Fibroblast of the aortic adventitia (primary cell): Measurements from ENCODE around the gene RFC3. TPM values are rescaled to one million over a fixed set of nuclear protein-coding genes. Genes with fewer than 3 reads are reported as not detected.

Source experiments
- DNase-seq: peaks from one replicate; pipeline ENCODE4 v3.0.0-alpha.2; 2010; ENCODE audit warnings: low read depth
- H3K4me3 ChIP-seq: 2 replicates; pipeline ENCODE4 v1.5.1; 2011; ENCODE audit warnings: low read depth, mild to moderate bottlenecking, control low read depth, low read length, moderate library complexity
- total RNA-seq: library from RNA; depleted of rRNA; stranded (reverse); fragments of >200 nt; gene quantifications from 2 replicates; pipeline ENCODE4 v1.2.3, GENCODE V29; 2012; ENCODE audit warnings: low replicate concordance
- TF ChIP-seq, protein P1 (sequence below): IDR thresholded peaks from 2 replicates; pipeline ENCODE4 v1.5.1; 2011; ENCODE audit warnings: mild to moderate bottlenecking, low read length, control low read depth, inconsistent platforms; ENCODE audit not compliant: insufficient read depth

The RFC3 gene
- total RNA-seq, 1 donor: 38.9 TPM

DNA sequence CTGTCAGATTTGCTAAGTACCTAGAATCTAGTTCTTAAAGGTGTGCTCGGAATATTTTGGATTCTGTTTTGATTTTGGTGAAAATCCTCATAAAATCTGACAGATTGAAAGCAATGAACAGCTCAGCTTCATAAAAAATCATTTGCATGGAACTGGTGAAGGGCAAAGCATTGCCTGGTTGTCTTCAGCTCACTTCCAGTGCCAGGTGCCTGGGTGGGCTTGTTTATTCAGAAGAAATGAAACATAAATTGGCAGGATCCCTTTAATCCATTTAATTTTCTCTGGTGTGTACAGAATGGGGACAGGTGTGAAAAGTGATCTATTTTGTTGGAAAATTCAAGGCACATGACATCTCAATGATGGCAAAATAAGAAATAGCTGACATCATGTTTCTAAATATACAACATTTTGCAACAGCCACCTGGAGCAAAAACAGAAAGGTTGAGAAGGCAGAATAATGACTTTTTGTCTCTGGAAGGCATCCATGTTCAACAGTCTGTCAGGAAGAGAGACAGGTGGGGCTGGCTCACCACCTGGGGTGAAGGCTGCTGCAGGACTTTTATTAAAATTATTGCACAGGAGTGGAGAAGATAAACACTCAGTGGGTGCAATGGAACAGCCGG, 52.2 kb downstream of the RFC3 start:
- H3K4me3 ChIP-seq: no peak overlapping the region
- TF ChIP-seq, protein P1, sequence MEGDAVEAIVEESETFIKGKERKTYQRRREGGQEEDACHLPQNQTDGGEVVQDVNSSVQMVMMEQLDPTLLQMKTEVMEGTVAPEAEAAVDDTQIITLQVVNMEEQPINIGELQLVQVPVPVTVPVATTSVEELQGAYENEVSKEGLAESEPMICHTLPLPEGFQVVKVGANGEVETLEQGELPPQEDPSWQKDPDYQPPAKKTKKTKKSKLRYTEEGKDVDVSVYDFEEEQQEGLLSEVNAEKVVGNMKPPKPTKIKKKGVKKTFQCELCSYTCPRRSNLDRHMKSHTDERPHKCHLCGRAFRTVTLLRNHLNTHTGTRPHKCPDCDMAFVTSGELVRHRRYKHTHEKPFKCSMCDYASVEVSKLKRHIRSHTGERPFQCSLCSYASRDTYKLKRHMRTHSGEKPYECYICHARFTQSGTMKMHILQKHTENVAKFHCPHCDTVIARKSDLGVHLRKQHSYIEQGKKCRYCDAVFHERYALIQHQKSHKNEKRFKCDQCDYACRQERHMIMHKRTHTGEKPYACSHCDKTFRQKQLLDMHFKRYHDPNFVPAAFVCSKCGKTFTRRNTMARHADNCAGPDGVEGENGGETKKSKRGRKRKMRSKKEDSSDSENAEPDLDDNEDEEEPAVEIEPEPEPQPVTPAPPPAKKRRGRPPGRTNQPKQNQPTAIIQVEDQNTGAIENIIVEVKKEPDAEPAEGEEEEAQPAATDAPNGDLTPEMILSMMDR: no peak
- DNase-seq: no peak

DNA sequence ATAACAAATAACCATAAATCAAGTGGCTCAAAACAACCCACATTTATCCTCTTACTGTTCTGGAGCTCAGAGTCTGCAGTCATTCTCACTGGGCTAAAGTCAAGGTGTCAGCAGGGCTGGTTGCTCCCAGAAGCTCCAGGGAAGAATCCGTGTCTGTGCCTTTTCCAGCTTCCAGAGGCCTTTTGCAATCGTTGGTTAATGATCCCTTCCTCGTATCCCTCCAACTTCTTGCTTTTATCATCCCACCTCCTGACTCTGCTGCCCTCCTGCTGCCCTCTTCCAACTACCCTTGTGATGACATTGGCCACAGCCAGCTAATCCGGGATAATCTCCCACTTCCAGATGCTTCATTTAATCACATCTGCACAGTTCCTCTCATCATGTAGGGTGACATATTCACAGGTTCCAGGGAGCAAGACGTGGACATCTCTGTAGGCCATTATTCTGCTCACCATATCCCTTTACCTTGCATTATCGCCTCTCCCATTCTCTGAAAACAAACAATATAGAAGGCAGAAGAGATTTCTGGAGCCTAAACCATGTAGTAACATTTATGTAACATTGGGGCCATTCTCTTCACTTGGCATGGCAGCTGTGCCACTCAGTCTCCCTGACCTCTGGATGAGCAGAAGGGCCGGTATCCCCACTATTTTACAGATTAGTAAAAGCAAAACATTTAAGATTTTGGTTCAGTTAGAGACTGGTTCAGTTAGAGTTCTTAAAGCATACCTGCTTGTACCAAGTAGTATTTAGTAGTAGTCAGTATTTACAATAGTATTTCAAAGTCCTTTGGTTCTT, 53.5 kb downstream of the RFC3 start:
- H3K4me3 ChIP-seq: no peak overlapping the region
- DNase-seq: no peak
- TF ChIP-seq, protein P1: no peak

DNA sequence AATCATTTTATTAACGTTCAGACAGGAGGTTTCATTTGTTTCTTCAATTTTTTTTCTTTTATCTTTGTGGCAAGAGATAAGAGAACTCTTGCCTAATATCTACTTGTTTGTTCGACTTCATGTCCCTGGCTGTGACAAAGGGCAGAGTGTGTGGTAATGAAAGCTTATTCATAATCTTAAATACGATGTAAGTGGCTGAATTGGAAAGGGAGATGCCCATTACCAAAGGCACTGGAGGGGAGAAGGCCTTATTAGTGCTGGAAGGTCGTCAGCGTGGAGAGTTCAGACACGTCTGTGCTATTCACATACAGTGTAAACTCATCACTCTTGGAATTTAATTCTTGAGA, 54.0 kb downstream of the RFC3 start:
- DNase-seq: peak; percentile 11
- TF ChIP-seq, protein P1: no peak
- no peak overlapping the region for H3K4me3 ChIP-seq

DNA sequence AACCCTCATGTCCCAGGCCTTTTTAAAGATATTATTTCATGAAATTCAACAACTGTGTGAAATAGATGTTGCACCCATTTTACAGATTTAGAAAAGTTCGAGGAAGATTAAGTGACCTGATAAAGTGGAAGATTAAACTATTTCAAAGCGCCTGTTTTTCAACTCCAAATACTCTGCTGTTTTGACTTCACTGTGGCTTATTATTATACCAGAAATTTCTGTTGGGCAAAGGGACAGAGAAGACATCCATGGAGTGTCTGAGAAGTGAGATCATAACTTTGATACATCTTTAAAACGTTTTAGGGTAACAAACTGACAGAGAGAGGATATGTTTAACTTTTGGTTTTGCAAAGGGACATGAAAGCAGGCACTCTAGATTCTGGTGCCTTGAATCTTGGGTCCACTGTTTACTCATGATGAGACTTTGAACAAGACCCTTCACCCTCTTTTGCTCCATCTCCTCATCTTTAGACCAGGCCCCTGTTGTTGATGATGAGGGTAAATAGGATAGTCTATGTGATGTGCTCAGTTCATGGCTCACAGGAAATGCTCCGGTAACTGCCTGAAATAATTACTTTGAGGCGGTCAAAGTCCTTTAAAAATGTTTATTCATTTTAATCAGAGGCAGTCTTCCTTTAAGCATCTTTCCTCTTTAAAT, 55.4 kb downstream of the RFC3 start:
- DNase-seq: no peak
- no peak overlapping the region for H3K4me3 ChIP-seq
- TF ChIP-seq, protein P1: no peak

DNA sequence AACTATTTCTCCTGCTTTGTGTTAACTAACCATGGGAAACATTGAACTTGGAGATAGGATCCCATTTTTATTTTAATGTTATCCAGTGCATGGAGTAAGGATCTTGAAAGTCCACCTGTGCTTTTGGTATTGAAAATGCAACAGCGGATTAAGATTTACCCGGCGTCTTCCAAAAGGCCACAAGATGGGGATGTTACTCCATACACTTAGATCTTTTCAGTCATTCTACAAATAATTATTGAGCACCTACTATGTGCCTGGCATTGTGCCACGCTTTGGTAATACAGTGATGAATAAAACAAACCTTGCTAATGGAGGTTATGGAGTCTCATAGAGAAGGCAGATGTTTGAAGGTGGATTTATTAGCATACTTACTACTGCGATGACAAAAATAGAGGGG, 56.9 kb downstream of the RFC3 start:
- no peak for DNase-seq
- TF ChIP-seq, protein P1: peak; percentile 10
- H3K4me3 ChIP-seq: no peak overlapping the region

DNA sequence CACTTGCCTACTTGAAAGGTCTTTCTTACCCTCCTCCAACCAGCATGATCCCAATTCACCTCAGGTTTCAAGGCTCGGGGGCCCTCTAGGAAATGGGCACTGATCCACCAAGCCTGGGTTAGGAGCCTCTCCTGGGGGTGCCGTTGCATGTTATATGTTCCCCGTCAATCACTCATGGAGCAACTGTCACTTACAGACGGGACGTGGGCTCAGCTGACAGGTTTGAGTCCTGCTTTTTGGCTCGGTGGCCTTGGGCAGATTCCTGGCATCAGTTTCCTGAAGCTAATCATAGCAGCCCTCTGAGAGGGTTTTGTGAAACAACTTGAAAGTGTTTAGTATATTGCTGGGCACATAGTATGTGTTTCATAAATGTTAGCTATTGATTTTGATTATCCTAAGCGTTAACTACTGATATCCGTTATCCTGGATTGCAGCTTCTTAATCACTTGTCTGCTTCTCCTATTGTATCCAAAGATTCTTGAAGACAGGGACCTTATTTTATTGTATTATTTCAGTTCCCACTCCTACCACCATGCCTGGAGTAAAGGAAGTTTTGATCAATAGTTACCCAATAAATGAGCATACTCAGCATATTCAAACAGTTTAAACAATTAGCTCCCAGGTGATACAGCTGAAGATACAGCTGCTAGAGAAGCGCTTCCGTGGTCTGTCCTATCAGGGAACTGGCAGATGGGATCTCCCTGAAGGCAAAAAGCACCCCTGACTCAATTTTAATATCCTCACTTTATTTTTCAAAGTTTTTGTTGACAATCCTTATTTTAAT, 57.9 kb downstream of the RFC3 start:
- no peak for DNase-seq
- TF ChIP-seq, protein P1: no peak
- no peak overlapping the region for H3K4me3 ChIP-seq
